SH-SY5Y (cell line): ENCODE results near the gene PRKCB.

Source experiments
- GATA2 ChIP-seq: IDR thresholded peaks from 2 replicates; pipeline ENCODE4 v1.6.1; 2011; ENCODE audit warnings: mild to moderate bottlenecking, low read depth, low read length
- GATA3 ChIP-seq: IDR thresholded peaks from 2 replicates; pipeline ENCODE4 v1.6.1; 2011; ENCODE audit warnings: low read depth, mild to moderate bottlenecking, low read length, moderate library complexity

Gene PRKCB

DNA sequence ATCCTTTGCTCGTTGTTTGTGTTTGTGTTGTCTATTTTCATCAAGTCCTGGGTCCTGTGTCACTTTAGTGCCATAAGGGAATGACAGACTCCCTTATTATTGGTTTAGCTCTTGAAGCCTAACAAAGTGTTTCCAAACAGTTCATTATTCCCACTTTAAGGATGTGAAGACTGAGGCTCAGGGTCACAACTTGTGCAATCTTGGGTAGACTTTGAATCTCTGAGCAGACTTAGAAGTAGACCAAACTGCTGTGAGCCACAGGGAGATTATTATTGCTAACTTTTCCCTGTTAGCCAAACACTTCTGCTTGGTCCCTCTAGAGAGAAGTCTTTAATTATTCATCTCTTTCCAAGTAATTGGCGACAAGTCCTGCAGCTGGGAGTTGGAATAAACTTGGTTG, 31.8 kb downstream of the PRKCB start:
- TF ChIP-seq GATA3 (no peak), GATA2 (no peak)

GRCh38 chr16:23868136-23868535, 32.4 kb downstream of the PRKCB start:
- TF ChIP-seq GATA3 (no peak), GATA2 (no peak)

GRCh38 chr16:23869052-23869451, 33.3 kb downstream of the PRKCB start:
- TF ChIP-seq GATA3, result no peak
- no peak for TF ChIP-seq GATA2

- TF ChIP-seq GATA3 (no peak), GATA2 (no peak)
Observed at GRCh38 chr16:23871924-23872323, 36.1 kb downstream of the PRKCB start.

- TF ChIP-seq GATA3 (no peak), GATA2 (no peak)
Observed at GRCh38 chr16:23874613-23875294, 39.0 kb downstream of the PRKCB start.

DNA sequence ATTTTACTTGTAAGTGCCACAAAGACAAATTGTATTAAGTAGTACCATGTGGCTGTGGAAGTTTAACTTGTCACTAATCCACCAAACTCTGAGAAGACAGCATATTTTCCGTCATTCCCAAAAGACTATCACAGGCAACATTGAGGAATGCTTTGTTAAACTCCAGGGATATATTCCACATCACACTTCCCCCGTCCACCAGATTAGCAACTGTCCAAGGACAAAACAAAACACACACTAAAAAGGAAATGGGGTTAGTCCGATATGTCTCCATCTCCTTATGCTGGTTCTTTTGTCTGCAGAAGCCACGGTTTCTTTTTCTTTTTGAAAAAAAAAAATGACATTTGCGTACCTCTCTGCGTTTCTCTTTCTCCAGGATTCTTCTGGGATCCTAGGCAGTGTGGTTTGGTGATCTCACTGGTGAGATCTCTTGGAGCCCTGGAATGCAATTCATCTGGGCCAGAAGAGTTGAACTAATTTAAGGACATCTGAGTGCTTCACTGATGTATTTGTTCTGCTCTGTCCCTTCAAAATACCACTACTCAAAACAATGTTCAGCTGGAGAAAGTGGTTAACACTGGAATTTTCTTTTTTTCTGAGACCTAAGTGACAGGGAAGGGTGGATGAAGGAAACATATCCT, 40.6 kb downstream of the PRKCB start:
- no peak for TF ChIP-seq GATA2
- no peak for TF ChIP-seq GATA3

- no peak for TF ChIP-seq GATA3
- no peak for TF ChIP-seq GATA2
Observed at GRCh38 chr16:23877107-23878070, 41.6 kb downstream of the PRKCB start.

- TF ChIP-seq GATA2 (no peak), GATA3 (no peak)
Observed at GRCh38 chr16:23879735-23880373, 44.1 kb downstream of the PRKCB start.

DNA sequence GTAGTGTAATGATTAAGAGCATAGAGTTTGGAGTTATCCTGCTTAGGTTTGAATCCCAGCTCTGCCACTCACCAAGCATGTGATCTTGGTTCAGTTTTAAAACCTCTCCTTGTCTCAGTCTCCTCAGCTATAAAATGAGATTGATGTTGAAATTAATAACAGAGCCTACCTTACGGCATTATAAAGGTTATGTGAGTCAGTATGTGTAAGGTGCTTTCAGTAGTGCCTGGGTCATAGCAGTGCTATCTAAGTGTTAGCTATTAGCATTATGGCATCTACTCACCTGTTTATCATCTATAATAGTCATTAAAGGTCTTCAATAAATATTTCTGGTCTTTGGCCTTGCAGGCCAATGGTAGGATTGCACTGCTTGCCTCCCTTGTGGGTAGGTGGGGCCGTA, 53.4 kb downstream of the PRKCB start:
- TF ChIP-seq GATA2 (no peak), GATA3 (no peak)

DNA sequence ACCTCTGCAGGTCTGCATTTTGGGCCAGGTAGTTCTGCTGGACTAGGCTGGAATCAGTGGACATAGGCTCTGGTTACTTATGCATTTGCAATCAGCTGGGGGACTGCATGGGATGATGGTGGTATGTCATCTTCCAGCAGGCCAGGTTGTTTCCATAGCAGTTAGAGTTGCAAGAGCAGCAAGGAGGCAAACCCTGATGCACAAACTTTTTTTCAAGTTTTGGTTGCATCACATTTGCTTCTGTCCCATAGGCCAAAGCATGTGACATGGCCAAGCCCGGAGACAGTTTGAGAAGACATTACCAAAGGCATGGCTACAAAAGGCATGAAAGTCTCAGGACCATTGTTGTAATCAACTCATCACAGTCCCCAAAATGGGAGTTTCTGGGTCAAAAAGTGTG, 58.2 kb downstream of the PRKCB start:
- TF ChIP-seq GATA3 (no peak), GATA2 (no peak)

DNA sequence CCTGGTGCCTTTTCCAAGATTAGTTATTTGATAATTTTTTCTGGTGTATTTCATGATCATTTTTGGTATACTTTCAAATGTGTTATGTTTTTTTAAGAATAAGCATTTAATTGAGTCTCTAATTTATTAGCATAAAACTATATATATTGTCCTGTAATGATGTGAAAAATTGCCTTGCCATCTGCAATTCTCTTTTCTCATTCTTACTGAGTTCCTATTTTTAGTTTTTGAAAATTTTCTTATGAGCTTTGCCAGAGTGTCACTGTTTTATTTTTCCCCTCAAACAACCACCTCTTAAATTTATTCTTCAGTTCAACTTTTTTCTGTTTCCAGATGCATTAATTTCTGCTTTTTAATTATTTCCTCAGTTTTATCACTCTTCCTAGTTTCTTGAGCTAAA, 59.3 kb downstream of the PRKCB start:
- no peak for TF ChIP-seq GATA3
- TF ChIP-seq GATA2, result no peak

GRCh38 chr16:23896832-23897821, 61.3 kb downstream of the PRKCB start:
- TF ChIP-seq GATA2 (no peak), GATA3 (no peak)

DNA sequence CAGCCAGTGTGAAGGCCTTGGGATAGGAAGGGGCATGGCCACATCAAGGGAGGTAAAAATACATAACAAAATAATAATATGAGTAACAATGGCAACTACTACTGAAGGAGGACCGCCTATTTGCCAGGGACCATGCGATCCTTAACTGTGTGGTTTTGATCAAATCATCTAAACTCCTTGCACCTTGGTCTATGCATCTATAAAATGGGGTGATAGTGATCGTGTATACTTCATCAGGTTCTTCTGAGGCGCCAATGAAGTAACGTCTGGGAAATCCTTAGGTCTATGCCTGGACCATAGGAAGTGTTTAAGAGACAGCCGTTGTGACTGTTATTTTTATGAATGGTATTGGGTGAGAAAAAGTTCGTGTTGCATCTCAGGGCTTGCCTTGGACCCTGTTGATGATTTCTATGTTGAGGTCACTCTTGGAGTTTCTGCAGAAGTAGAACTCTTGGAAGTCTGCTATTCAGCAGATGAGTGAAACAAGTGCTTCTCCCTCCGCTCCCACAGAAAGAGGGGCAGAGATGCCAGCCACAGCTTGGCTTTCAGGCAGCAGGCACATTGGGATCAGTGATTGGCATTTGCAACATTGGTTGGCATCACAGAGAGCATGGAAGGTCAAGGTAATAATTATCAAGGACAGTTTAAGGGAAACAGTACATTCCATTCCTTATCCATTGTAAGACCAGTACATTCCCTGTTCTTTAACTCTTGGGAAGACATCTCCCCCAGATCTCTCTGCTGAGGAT, 63.1 kb downstream of the PRKCB start:
- no peak for TF ChIP-seq GATA3

GRCh38 chr16:23899869-23900268, 64.1 kb downstream of the PRKCB start:
- TF ChIP-seq GATA3, result no peak
- TF ChIP-seq GATA2, result no peak
